Mesothelial cell of epicardium (in vitro differentiated cells): ENCODE data around the gene TTC32. TPM values are rescaled to one million over a fixed set of nuclear protein-coding genes. Genes with fewer than 3 reads are reported as not detected.

ENCODE experiments used
- DNase-seq, 2 experiments: peaks; one replicate each; pipeline ENCODE4 v3.0.0; 2021; ENCODE audit warnings: low spot score in 2 of 2; ENCODE audit not compliant: unreplicated experiment in 2 of 2
- H3K27ac Mint-ChIP-seq: 2 replicates; pipeline ENCODE4 v1.8.0; 2021; ENCODE audit warnings: mixed read lengths
- H3K27me3 Mint-ChIP-seq: 2 replicates; pipeline ENCODE4 v1.8.0; 2021; ENCODE audit warnings: low read depth, mixed read lengths
- H3K36me3 Mint-ChIP-seq: 2 replicates; pipeline ENCODE4 v1.8.0; 2021; ENCODE audit warnings: mixed read lengths
- H3K4me1 Mint-ChIP-seq: 2 replicates; pipeline ENCODE4 v1.8.0; 2021; ENCODE audit warnings: mixed read lengths
- H3K4me3 Mint-ChIP-seq: 2 replicates; pipeline ENCODE4 v1.8.0; 2021; ENCODE audit warnings: mild to moderate bottlenecking, moderate library complexity, mixed read lengths
- H3K9me3 Mint-ChIP-seq: 2 replicates; pipeline ENCODE4 v1.8.0; 2021; ENCODE audit warnings: mixed read lengths
- total RNA-seq: library from RNA; stranded (reverse); gene quantifications from 3 replicates; pipeline ENCODE4 v1.2.1, GENCODE V29; 2021
- TF ChIP-seq, protein P1 (sequence below): fragments of 200-600 bp; sonication (generic); IDR thresholded peaks from one replicate; pipeline ENCODE4 v1.5.0; 2021; ENCODE audit warnings: antibody characterized with exemption; ENCODE audit not compliant: unreplicated experiment

The TTC32 gene
- total RNA-seq, 1 donor from 2014 or later: 16.8 TPM

DNA sequence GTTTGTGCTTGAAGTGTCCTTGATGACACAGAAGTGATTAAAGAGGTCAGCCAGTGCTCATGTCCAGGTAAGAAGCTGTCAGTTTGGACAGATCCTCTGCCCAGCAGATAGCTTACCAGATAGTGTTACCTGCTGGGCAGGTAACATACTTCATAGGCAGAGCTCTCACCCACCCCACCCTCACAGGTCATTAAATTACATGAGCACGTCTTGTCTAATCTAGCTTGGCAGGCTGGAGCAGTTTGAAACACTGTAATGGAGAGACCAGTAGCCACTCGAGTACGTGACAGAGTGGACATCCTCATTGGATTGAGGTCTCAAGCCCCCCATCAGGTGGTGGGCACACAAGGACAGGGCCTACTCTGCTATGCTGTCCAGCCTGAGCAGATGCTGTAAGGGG is 27.1 kb downstream of the TTC32 start:
- peaks cover under 1% of the 10 kb centered on the region for H3K4me1 Mint-ChIP-seq
- DNase-seq: no peak
- H3K9me3 Mint-ChIP-seq: no peaks in the 10 kb centered on the region
- no peak overlapping the region for H3K4me3 Mint-ChIP-seq
- peaks cover 2% of the 10 kb centered on the region for H3K27me3 Mint-ChIP-seq
- TF ChIP-seq, protein P1, sequence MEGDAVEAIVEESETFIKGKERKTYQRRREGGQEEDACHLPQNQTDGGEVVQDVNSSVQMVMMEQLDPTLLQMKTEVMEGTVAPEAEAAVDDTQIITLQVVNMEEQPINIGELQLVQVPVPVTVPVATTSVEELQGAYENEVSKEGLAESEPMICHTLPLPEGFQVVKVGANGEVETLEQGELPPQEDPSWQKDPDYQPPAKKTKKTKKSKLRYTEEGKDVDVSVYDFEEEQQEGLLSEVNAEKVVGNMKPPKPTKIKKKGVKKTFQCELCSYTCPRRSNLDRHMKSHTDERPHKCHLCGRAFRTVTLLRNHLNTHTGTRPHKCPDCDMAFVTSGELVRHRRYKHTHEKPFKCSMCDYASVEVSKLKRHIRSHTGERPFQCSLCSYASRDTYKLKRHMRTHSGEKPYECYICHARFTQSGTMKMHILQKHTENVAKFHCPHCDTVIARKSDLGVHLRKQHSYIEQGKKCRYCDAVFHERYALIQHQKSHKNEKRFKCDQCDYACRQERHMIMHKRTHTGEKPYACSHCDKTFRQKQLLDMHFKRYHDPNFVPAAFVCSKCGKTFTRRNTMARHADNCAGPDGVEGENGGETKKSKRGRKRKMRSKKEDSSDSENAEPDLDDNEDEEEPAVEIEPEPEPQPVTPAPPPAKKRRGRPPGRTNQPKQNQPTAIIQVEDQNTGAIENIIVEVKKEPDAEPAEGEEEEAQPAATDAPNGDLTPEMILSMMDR: no peak
- H3K36me3 Mint-ChIP-seq: no peaks in the 10 kb centered on the region
- no peak overlapping the region for H3K27ac Mint-ChIP-seq

- no peak overlapping the region for H3K27ac Mint-ChIP-seq
- H3K4me3 Mint-ChIP-seq: no peak overlapping the region
- peaks cover 13% of the 10 kb centered on the region for H3K4me1 Mint-ChIP-seq
- peaks cover 11% of the 10 kb centered on the region for H3K27me3 Mint-ChIP-seq
- DNase-seq: no peak
- TF ChIP-seq, protein P1: no peak
- H3K9me3 Mint-ChIP-seq: no peaks in the 10 kb centered on the region
- no peaks in the 10 kb centered on the region for H3K36me3 Mint-ChIP-seq
Observed at GRCh38 chr2:19873014-19873413, 28.8 kb downstream of the TTC32 start.

- DNase-seq: no peak
- Mint-ChIP-seq H3K4me1 (peaks cover 13% of the 10 kb centered on the region), H3K27ac (no peak overlapping the region), H3K27me3 (peaks cover 17% of the 10 kb centered on the region), H3K36me3 (no peaks in the 10 kb centered on the region), H3K4me3 (no peak overlapping the region), H3K9me3 (no peaks in the 10 kb centered on the region)
- TF ChIP-seq, protein P1: no peak
Observed at GRCh38 chr2:19872302-19872701, 29.5 kb downstream of the TTC32 start.

DNA sequence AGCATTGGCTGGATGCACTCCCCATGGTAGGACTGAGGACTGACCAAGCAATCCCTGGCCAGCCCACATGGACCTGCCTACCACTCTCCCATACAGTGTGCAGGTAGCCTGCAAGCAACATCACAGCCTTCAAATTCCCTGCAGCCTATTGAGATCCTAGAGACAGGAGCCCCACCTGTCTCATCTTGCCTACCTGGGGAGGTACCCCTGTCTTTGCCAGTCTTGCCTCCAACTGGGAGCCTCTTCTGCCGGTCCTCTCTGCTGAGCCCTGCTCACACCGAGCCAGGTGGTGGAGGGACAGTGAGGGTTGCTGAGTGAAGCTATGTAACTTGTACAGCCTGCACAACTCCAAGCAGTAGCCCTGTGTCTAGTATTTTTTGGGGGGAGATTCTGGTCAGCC is 29.9 kb downstream of the TTC32 start:
- Mint-ChIP-seq H3K4me1 (peaks cover 13% of the 10 kb centered on the region), H3K27me3 (peaks cover 19% of the 10 kb centered on the region), H3K36me3 (no peaks in the 10 kb centered on the region), H3K27ac (no peak overlapping the region), H3K4me3 (no peak overlapping the region), H3K9me3 (no peaks in the 10 kb centered on the region)
- no peak for DNase-seq
- TF ChIP-seq, protein P1: no peak

DNA sequence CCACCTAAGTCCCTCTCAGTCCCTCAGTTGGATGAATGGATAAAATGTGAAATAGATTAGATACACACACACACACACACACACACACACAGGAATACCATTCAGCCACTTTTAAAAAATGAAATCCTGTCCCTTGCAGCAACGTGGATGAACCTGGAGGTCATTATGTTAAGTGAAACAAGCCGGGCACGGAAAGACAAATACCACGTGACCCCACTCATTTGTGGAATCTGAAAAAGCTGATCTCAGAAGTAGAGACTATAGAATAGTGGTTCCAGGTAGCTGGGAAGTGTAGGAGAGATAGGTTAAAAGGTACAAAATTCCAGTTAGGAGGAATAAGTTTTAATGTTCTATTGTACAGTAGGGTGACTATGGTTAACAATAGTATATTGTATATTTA is 31.0 kb downstream of the TTC32 start:
- H3K27ac Mint-ChIP-seq: no peak overlapping the region
- DNase-seq: no peak
- H3K4me1 Mint-ChIP-seq: peaks cover 13% of the 10 kb centered on the region
- H3K36me3 Mint-ChIP-seq: no peaks in the 10 kb centered on the region
- no peaks in the 10 kb centered on the region for H3K9me3 Mint-ChIP-seq
- H3K27me3 Mint-ChIP-seq: peaks cover 19% of the 10 kb centered on the region
- H3K4me3 Mint-ChIP-seq: no peak overlapping the region
- TF ChIP-seq, protein P1: no peak
